Measurements from ENCODE around the gene INTS3.

INTS3 gene

GRCh38 chr1:153727463-153728304, at the start of gene INTS3:
Gene INTS3 (plus strand): TSS chr1:153728050. CDS start chr1:153728635, 585 bp downstream.
- DNase-seq (ENCODE audit: low read depth in 1 of 2, low spot score in 1 of 2) = peak; percentile 98

GRCh38 chr1:153678519-153679336, 49.1 kb upstream of the INTS3 start, which contains the start of gene NPR1:
Gene NPR1 (plus strand): TSS chr1:153678688. CDS start chr1:153679109, 421 bp downstream.
- DNase-seq (ENCODE audit: low read depth in 1 of 2, low spot score in 1 of 2) = no peak

- DNase-seq (ENCODE audit: low read depth in 1 of 2, low spot score in 1 of 2) = no peak
Measured at GRCh38 chr1:153679337-153680119, 48.3 kb upstream of the INTS3 start.

GRCh38 chr1:153680120-153680403, 47.8 kb upstream of the INTS3 start:
- no peak for DNase-seq (ENCODE audit: low read depth in 1 of 2, low spot score in 1 of 2)

GRCh38 chr1:153682730-153683129, 45.1 kb upstream of the INTS3 start:
- no peak for DNase-seq (ENCODE audit: low read depth in 1 of 2, low spot score in 1 of 2)

GRCh38 chr1:153683854-153684253, 44.0 kb upstream of the INTS3 start:
- no peak for DNase-seq (ENCODE audit: low read depth in 1 of 2, low spot score in 1 of 2)

- no peak for DNase-seq (ENCODE audit: low read depth in 1 of 2, low spot score in 1 of 2)
Measured at GRCh38 chr1:153684892-153685291, 43.0 kb upstream of the INTS3 start.

GRCh38 chr1:153685544-153686340, 42.1 kb upstream of the INTS3 start:
- DNase-seq (ENCODE audit: low read depth in 1 of 2, low spot score in 1 of 2) = no peak

GRCh38 chr1:153687346-153688125, 40.3 kb upstream of the INTS3 start:
- no peak for DNase-seq (ENCODE audit: low read depth in 1 of 2, low spot score in 1 of 2)

GRCh38 chr1:153688276-153688675, 39.6 kb upstream of the INTS3 start:
- DNase-seq (ENCODE audit: low read depth in 1 of 2, low spot score in 1 of 2) = no peak

GRCh38 chr1:153688736-153689328, 39.0 kb upstream of the INTS3 start:
- no peak for DNase-seq (ENCODE audit: low read depth in 1 of 2, low spot score in 1 of 2)

GRCh38 chr1:153693466-153693865, 34.4 kb upstream of the INTS3 start:
- no peak for DNase-seq (ENCODE audit: low read depth in 1 of 2, low spot score in 1 of 2)

- DNase-seq (ENCODE audit: low read depth in 1 of 2, low spot score in 1 of 2) = no peak
Measured at GRCh38 chr1:153696741-153697140, 31.1 kb upstream of the INTS3 start.

- no peak for DNase-seq (ENCODE audit: low read depth in 1 of 2, low spot score in 1 of 2)
Measured at GRCh38 chr1:153697191-153698019, 30.4 kb upstream of the INTS3 start.

- no peak for DNase-seq (ENCODE audit: low read depth in 1 of 2, low spot score in 1 of 2)
Measured at GRCh38 chr1:153698020-153698922, 29.6 kb upstream of the INTS3 start.

GRCh38 chr1:153698923-153699714, 28.7 kb upstream of the INTS3 start:
- DNase-seq (ENCODE audit: low read depth in 1 of 2, low spot score in 1 of 2) = no peak

- no peak for DNase-seq (ENCODE audit: low read depth in 1 of 2, low spot score in 1 of 2)
Measured at GRCh38 chr1:153699768-153700167, 28.1 kb upstream of the INTS3 start.

All from activated T-helper 1 cell treated with anti-CD3 and anti-CD28 coated beads, Interleukin-2, amount 50 U/mL, for 16 hours (primary cell).